Kidney epithelial cell (primary cell): ENCODE measurements around the gene FOXR2. TPM values are rescaled to one million over a fixed set of nuclear protein-coding genes. Genes with fewer than 3 reads are reported as not detected.

Experiments used
- DNase-seq: peaks from one replicate; pipeline ENCODE4 v3.0.0-alpha.2; 2010; ENCODE audit warnings: low read depth
- H3K27me3 ChIP-seq: 2 replicates; pipeline ENCODE4 v1.6.0; 2011; ENCODE audit warnings: low read length; ENCODE audit not compliant: control insufficient read depth, insufficient read depth
- H3K36me3 ChIP-seq: 2 replicates; pipeline ENCODE4 v1.5.1; 2011; ENCODE audit warnings: low read length; ENCODE audit not compliant: control insufficient read depth, insufficient read depth
- H3K4me3 ChIP-seq: 2 replicates; pipeline ENCODE4 v1.5.1; 2011; ENCODE audit warnings: low read depth, mild to moderate bottlenecking, control low read depth, low read length
- CTCF ChIP-seq: IDR thresholded peaks from 2 replicates; pipeline ENCODE4 v1.5.1; 2011; ENCODE audit warnings: mild to moderate bottlenecking, moderate library complexity, low read length, control low read depth, inconsistent platforms; ENCODE audit not compliant: insufficient read depth, poor library complexity, severe bottlenecking
- total RNA-seq: library from RNA; depleted of rRNA; stranded (reverse); fragments of >200 nt; gene quantifications from 2 replicates; pipeline ENCODE4 v1.2.3, GENCODE V29; 2015

FOXR2 gene
- total RNA-seq, 1 donor from 2014 or later, result not detected

- no peak for DNase-seq
- Histone ChIP-seq H3K4me3 (no peak overlapping the region), H3K36me3 (no peaks in the 10 kb centered on the region), H3K27me3 (no peaks in the 10 kb centered on the region)
- no peak for TF ChIP-seq CTCF
These were observed 3.7 kb upstream of the FOXR2 start for GRCh38 chrX:55619547-55619946.

- no peak for DNase-seq
- no peak for TF ChIP-seq CTCF
- no peaks in the 10 kb centered on the region for H3K36me3 ChIP-seq
- H3K4me3 ChIP-seq, result no peak overlapping the region
- H3K27me3 ChIP-seq, result no peaks in the 10 kb centered on the region
These were observed 1.2 kb downstream of the FOXR2 start for GRCh38 chrX:55624403-55624802.

- H3K4me3 ChIP-seq, result no peak overlapping the region
- H3K36me3 ChIP-seq, result no peaks in the 10 kb centered on the region
- no peak for DNase-seq
- TF ChIP-seq CTCF, result no peak
- H3K27me3 ChIP-seq, result no peaks in the 10 kb centered on the region
These were observed 12.9 kb downstream of the FOXR2 start for GRCh38 chrX:55636109-55636508.

DNA sequence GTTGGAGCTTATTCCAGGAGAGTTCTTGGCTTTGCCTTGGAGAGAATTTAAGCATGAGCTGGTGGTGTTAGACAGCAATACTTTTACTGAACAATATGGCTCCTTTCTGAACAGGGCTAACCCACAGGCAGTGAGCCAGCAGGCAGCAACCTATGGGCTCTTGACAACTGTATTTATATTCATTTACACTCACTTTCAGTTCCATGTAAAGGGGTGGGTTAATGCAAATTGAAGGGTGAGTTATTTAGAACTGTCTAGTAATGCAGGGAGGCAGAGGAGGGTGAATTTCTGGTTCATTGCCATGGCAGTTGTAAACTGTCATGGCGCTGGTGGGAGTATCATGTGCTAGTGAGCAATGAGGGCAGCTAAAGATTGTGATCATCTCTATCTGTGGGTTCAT lies 15.7 kb downstream of the FOXR2 start:
- Histone ChIP-seq H3K36me3 (no peaks in the 10 kb centered on the region), H3K4me3 (no peak overlapping the region), H3K27me3 (no peaks in the 10 kb centered on the region)
- DNase-seq, result no peak
- no peak for TF ChIP-seq CTCF

DNA sequence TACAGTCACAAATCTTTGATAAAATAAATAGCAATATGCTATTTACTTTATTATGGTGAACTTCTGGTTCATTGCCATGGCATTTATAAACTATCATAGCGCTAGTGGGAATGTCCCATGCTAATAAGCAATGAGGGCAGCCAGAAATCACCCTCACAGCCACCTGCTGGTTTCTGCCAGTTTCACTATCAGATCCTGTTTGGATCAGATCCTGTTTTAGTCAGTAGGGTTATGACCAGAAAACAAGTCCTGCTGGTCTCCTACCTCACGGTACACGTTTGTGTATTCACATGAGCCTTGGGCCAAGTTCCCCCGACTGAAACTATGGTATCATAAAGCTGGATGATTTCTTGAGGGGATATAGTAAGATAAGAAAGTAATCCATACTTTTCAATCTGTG lies 17.7 kb downstream of the FOXR2 start:
- Histone ChIP-seq H3K36me3 (no peaks in the 10 kb centered on the region), H3K4me3 (no peak overlapping the region), H3K27me3 (no peaks in the 10 kb centered on the region)
- no peak for TF ChIP-seq CTCF
- DNase-seq, result no peak

DNA sequence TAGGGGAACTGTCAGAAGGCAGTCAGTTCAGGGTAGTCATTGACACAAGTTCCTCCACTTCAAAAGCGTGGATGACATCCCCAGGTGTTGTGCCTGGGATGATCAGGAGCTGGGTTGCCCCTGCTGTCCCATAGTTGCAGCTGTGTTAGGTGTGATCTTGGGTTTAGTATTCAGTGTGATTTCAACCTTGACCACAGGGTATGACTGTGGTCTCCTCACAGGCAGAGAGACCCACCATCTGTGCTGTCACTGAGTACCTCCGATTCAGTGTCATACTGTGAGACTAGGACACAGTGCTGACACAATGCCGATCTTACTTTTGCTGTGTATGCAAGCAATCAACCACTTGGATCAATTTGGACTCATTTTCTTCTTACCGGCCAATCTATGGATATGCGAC lies 25.2 kb downstream of the FOXR2 start:
- DNase-seq, result no peak
- no peaks in the 10 kb centered on the region for H3K27me3 ChIP-seq
- H3K4me3 ChIP-seq, result no peak overlapping the region
- no peaks in the 10 kb centered on the region for H3K36me3 ChIP-seq
- no peak for TF ChIP-seq CTCF
